K562 (cell line): ENCODE measurements around the gene HTR3C. TPM values are rescaled to one million over a fixed set of nuclear protein-coding genes. Genes with fewer than 3 reads are reported as not detected.

Experiments
- ARNT ChIP-seq, 2 experiments: fragments of 450-650 bp; IDR thresholded peaks; 2 replicates each; pipeline ENCODE4 v1.6.1; 2016; ENCODE audit warnings: mild to moderate bottlenecking in 1 of 2
- BCOR ChIP-seq: fragments of 450-650 bp; IDR thresholded peaks from 2 replicates; pipeline ENCODE4 v1.6.1; 2016
- CBX3 ChIP-seq, 2 experiments: IDR thresholded peaks; 1 replicate in 1 of 2; 2 replicates in 1 of 2; pipeline ENCODE4 v1.6.1; 2012; ENCODE audit warnings: inconsistent platforms in 2 of 2, low read length in 2 of 2, borderline replicate concordance in 1 of 2, control low read depth in 1 of 2
- CLOCK ChIP-seq: fragments of 250-450 bp; sonication (Bioruptor Pico); IDR thresholded peaks from 2 replicates; pipeline ENCODE4 v1.4.0; 2020; ENCODE audit warnings: mild to moderate bottlenecking, moderate library complexity, borderline replicate concordance
- DIDO1 ChIP-seq: fragments of 450-650 bp; IDR thresholded peaks from 2 replicates; pipeline ENCODE4 v1.6.1; 2016; ENCODE audit warnings: low read depth, missing biosample characterization, missing genetic modification characterization
- DLX4 ChIP-seq: fragments of 250-450 bp; sonication (Bioruptor Pico); IDR thresholded peaks from 2 replicates; pipeline ENCODE4 v1.6.1; 2021; ENCODE audit warnings: mild to moderate bottlenecking
- FOXK1 ChIP-seq: sonication (generic); formaldehyde crosslinking; IDR thresholded peaks from 2 replicates; pipeline ENCODE4 v1.8.0; 2022; ENCODE audit warnings: missing genetic modification reagents, mild to moderate bottlenecking, borderline replicate concordance
- HMGN3 ChIP-seq: IDR thresholded peaks from 2 replicates; pipeline ENCODE4 v1.6.1; 2011; ENCODE audit warnings: borderline replicate concordance, low read depth, mild to moderate bottlenecking, mixed read lengths, low read length; ENCODE audit not compliant: insufficient read length; ENCODE audit errors: extremely low read depth
- NR3C1 ChIP-seq: sonication (generic); formaldehyde crosslinking; IDR thresholded peaks from 2 replicates; pipeline ENCODE4 v1.8.1; 2022; ENCODE audit warnings: missing genetic modification reagents
- PHTF2 ChIP-seq: fragments of 250-450 bp; sonication (Bioruptor Pico); IDR thresholded peaks from 2 replicates; pipeline ENCODE4 v1.5.0; 2021; ENCODE audit warnings: mild to moderate bottlenecking
- SMARCA4 ChIP-seq: fragments of 450-650 bp; IDR thresholded peaks from 2 replicates; pipeline ENCODE4 v1.6.1; 2016
- SMARCB1 ChIP-seq: IDR thresholded peaks from 2 replicates; pipeline ENCODE4 v1.6.1; 2011; ENCODE audit warnings: improper control_type of control experiment, low read depth; ENCODE audit not compliant: insufficient read length
- TOE1 ChIP-seq, 2 experiments: fragments of 450-650 bp in 1 of 2; sonication (generic) in 1 of 2; formaldehyde crosslinking in 1 of 2; IDR thresholded peaks; 2 replicates each; pipeline versions ENCODE4 v1.7.1 to v1.8.0; 2016 to 2022; ENCODE audit warnings: borderline replicate concordance in 2 of 2, mild to moderate bottlenecking in 2 of 2, antibody characterized with exemption in 1 of 2, inconsistent platforms in 1 of 2, low read depth in 1 of 2, missing genetic modification reagents in 1 of 2, moderate library complexity in 1 of 2
- U2AF2 ChIP-seq: fragments of 200-400 bp; formaldehyde crosslinking; optimal IDR thresholded peaks from 2 replicates; pipeline ENCODE3; 2017; ENCODE audit warnings: low read depth, mild to moderate bottlenecking, low read length
- ZNF197 ChIP-seq: fragments of 200-800 bp; sonication (Bioruptor generic); IDR thresholded peaks from 2 replicates; pipeline ENCODE4 v1.6.1; 2016; ENCODE audit warnings: low read depth, missing genetic modification characterization, missing compliant biosample characterization
- ZNF766 ChIP-seq: fragments of 200-800 bp; sonication (Bioruptor generic); conservative IDR thresholded peaks from 2 replicates; pipeline ENCODE4 v1.6.1; 2016; ENCODE audit warnings: missing genetic modification characterization, missing compliant biosample characterization
- polyA plus RNA-seq, 8 experiments: library from polyadenylated mRNA; depleted of rRNA in 4 of 8; stranded (reverse) in 5 of 8; unstranded in 3 of 8; fragments of >200 nt; fragmentation: Nextera tagmentation in 2 of 8; fragmentation: Illumina TruSeq in 1 of 8; extraction: Ambion mirVana in 2 of 8; extraction: Trizol in 1 of 8; gene quantifications; 2 replicates each; pipeline versions ENCODE4 v1.2.1 to v1.2.3, GENCODE V29; 2011 to 2014; ENCODE audit warnings: inconsistent platforms in 1 of 8, missing spikeins in 1 of 8
- total RNA-seq, 7 experiments: library from RNA; depleted of rRNA in 6 of 7; stranded (reverse); fragments of >200 nt in 6 of 7; fragmentation: Illumina TruSeq in 2 of 7; extraction: Trizol in 2 of 7; gene quantifications; 2 replicates each; pipeline versions ENCODE4 v1.2.1 to v1.2.3, GENCODE V29; 2011 to 2021; ENCODE audit warnings: low replicate concordance in 1 of 7
- TF ChIP-seq, protein P1 (sequence below): sonication (generic); formaldehyde crosslinking; IDR thresholded peaks from 2 replicates; pipeline ENCODE4 v1.8.1; 2023; ENCODE audit warnings: mild to moderate bottlenecking, missing genetic modification reagents
- TF ChIP-seq, protein P2 (sequence below): sonication (generic); formaldehyde crosslinking; IDR thresholded peaks from 2 replicates; pipeline ENCODE4 v1.8.0; 2023; ENCODE audit warnings: mild to moderate bottlenecking, missing genetic modification reagents
- TF ChIP-seq, protein P3 (sequence below): fragments of 450-650 bp; IDR thresholded peaks from 2 replicates; pipeline ENCODE4 v1.6.1; 2016; ENCODE audit warnings: borderline replicate concordance

The HTR3C gene
- total and polyA plus RNA-seq, 9 of the 15 experiments (the other 6 are each of a cell fraction or from before 2014, with no cell fraction given) = 0.04 to 0.06 TPM; not detected in 7

DNA sequence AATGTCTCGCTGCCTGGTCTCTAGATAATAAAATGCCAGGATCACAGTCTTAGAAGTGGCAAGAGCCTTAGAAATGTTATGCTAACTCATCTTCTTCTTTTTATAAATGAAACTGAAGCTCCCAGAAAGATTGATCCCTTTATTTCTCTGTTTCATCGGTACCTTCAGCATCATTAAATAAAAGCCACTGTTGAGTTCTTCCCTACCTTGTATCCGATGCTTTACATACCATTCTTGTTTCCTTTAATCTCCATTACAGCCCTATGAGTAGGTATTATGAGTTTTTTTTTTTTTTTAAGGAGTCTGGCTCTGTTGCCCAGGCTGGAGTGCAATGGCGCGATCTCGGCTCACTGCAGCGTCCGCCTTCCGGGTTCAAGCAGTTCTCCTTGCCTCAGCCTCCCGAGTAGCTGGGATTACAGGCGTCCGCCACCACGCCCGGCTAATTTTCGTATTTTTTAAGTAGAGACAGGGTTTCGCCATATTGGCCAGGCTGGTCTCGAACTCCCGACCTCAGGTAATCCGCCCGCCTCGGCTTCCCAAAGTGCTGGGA is 34.3 kb upstream of the HTR3C start (continued):
- TF ChIP-seq ARNT (IDR thresholded peaks at IDR 0.05) (peak in 1 of 2 experiments; percentile 62; a peak in 1 of 4 replicates), SMARCB1 (no peak), HMGN3 (no peak), ZNF197 (CRISPR knock-in tag) (0 out of 2 replicates have a peak, but pooled peaks have one; percentile 32), NR3C1 (CRISPR knock-in tag) (no peak), BCOR (peak; percentile 32; the same call in 1 of the 2 replicates), TOE1 (IDR thresholded peaks at IDR 0.05; ENCODE audit: borderline replicate concordance) (no peak), TOE1 (CRISPR knock-in tag; IDR thresholded peaks at IDR 0.05; ENCODE audit: borderline replicate concordance, low read depth) (no peak), DIDO1 (no peak), FOXK1 (CRISPR knock-in tag) (0 out of 2 replicates have a peak, but pooled peaks have one; percentile 58), DLX4 (no peak), CLOCK (CRISPR knock-in tag) (no peak), CBX3 (IDR thresholded peaks at IDR 0.05; ENCODE audit: borderline replicate concordance in 1 of 2, low read length in 2 of 2) (no peak), SMARCA4 (0 out of 2 replicates have a peak, but pooled peaks have one; percentile 5), ZNF766 (CRISPR knock-in tag) (no peak), PHTF2 (CRISPR knock-in tag) (no peak), U2AF2 (no peak)
- TF ChIP-seq, protein P1, sequence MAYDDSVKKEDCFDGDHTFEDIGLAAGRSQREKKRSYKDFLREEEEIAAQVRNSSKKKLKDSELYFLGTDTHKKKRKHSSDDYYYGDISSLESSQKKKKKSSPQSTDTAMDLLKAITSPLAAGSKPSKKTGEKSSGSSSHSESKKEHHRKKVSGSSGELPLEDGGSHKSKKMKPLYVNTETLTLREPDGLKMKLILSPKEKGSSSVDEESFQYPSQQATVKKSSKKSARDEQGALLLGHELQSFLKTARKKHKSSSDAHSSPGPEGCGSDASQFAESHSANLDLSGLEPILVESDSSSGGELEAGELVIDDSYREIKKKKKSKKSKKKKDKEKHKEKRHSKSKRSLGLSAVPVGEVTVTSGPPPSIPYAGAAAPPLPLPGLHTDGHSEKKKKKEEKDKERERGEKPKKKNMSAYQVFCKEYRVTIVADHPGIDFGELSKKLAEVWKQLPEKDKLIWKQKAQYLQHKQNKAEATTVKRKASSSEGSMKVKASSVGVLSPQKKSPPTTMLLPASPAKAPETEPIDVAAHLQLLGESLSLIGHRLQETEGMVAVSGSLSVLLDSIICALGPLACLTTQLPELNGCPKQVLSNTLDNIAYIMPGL (CRISPR knock-in tag) = no peak
- TF ChIP-seq, protein P2, sequence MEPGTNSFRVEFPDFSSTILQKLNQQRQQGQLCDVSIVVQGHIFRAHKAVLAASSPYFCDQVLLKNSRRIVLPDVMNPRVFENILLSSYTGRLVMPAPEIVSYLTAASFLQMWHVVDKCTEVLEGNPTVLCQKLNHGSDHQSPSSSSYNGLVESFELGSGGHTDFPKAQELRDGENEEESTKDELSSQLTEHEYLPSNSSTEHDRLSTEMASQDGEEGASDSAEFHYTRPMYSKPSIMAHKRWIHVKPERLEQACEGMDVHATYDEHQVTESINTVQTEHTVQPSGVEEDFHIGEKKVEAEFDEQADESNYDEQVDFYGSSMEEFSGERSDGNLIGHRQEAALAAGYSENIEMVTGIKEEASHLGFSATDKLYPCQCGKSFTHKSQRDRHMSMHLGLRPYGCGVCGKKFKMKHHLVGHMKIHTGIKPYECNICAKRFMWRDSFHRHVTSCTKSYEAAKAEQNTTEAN (CRISPR knock-in tag) = no peak
- TF ChIP-seq, protein P3, sequence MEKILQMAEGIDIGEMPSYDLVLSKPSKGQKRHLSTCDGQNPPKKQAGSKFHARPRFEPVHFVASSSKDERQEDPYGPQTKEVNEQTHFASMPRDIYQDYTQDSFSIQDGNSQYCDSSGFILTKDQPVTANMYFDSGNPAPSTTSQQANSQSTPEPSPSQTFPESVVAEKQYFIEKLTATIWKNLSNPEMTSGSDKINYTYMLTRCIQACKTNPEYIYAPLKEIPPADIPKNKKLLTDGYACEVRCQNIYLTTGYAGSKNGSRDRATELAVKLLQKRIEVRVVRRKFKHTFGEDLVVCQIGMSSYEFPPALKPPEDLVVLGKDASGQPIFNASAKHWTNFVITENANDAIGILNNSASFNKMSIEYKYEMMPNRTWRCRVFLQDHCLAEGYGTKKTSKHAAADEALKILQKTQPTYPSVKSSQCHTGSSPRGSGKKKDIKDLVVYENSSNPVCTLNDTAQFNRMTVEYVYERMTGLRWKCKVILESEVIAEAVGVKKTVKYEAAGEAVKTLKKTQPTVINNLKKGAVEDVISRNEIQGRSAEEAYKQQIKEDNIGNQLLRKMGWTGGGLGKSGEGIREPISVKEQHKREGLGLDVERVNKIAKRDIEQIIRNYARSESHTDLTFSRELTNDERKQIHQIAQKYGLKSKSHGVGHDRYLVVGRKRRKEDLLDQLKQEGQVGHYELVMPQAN = no peak
